Measurements from ENCODE around the gene MTPN. TPM values are rescaled to one million over a fixed set of nuclear protein-coding genes. Genes with fewer than 3 reads are reported as not detected.

Gene MTPN
- total RNA-seq, 1 experiment from 2014 or later, result 98.2 TPM

DNA sequence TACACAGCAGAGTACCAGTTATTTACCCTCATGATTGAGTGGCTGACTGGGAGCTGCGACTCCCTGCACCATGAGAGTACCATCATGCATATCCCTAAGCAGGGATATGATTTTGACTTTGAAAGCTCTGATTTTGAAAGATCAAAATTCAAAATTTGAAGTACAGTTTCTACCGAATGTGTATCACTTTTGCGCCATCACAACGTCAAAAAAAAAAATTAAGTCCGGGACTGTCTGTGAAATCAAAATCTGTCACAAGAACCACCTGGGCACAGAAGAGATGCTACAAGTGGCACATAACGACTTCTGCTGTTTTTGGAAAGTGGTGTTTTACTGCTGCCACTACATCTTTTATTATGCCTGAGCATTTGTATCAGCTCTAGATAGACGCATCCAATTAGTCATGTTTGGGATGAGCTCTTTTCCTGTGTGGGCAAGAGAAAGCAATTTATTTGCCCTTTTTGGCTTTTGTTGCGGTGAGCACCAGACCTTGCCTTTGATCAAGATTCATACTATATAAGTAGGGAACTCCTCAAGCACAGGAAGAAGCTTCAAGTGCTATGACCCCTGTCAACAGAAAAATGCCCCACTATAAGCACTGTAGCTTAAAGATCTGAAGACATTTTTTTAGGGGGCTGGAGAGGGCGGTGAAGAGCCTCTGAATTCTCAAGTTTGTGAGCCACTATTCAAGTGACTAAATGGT lies 10.7 kb downstream of the MTPN start:
- Histone ChIP-seq H4K5ac (ENCODE audit: insufficient read length, low read depth, low read length) (no peak overlapping the region), H3K9ac (ENCODE audit: extremely low read depth, insufficient read length, low read length) (no peak overlapping the region), H2BK120ac (ENCODE audit: low read depth, low read length, poor library complexity, severe bottlenecking) (no peak overlapping the region), H3K56ac (ENCODE audit: insufficient read length, low read depth, low read length) (no peak overlapping the region), H3K4me1 (ENCODE audit: insufficient read depth, low read length) (no peaks in the 10 kb centered on the region), H3T11ph (ENCODE audit: low read length) (no peak overlapping the region), H2AFZ (ENCODE audit: low read length) (no peak overlapping the region), H3K27me3 (ENCODE audit: insufficient read depth, low read length) (no peaks in the 10 kb centered on the region), H2BK15ac (ENCODE audit: low read depth, low read length) (no peak overlapping the region), H3K9me3 (ENCODE audit: control insufficient read depth, low read depth, low read length) (no peaks in the 10 kb centered on the region), H3K14ac (ENCODE audit: insufficient read depth, low read length) (no peak overlapping the region), H3K23ac (ENCODE audit: insufficient read length, low read depth, low read length) (no peak overlapping the region), H4K20me1 (ENCODE audit: control insufficient read depth, insufficient read depth, insufficient read length) (no peaks in the 10 kb centered on the region), H3K79me1 (ENCODE audit: insufficient read depth, low read depth, low read length, poor library complexity, severe bottlenecking) (no peaks in the 10 kb centered on the region), H3K4ac (ENCODE audit: low read depth, low read length) (no peak overlapping the region), H3K4me2 (ENCODE audit: insufficient read depth, insufficient read length, low read length) (no peak overlapping the region), H2BK12ac (ENCODE audit: insufficient read length, low read depth, low read length) (no peak overlapping the region), H2AK5ac (ENCODE audit: insufficient read length, low read length) (no peak overlapping the region), H4K91ac (ENCODE audit: insufficient read length, low read depth, low read length) (no peak overlapping the region), H2BK20ac (ENCODE audit: low read depth, low read length, poor library complexity, severe bottlenecking) (no peak overlapping the region), H4K8ac (replicated peaks; ENCODE audit: insufficient read length, low read depth, low read length) (no peak overlapping the region), H3K18ac (ENCODE audit: insufficient read length, low read depth, low read length) (no peak overlapping the region), H3K23me2 (ENCODE audit: insufficient read length, low read depth, low read length, poor library complexity, severe bottlenecking) (no peaks in the 10 kb centered on the region), H3K27ac (ENCODE audit: insufficient read length, low read depth, low read length) (no peak overlapping the region), H2BK5ac (ENCODE audit: insufficient read length, low read length) (no peak overlapping the region), H3K79me2 (ENCODE audit: insufficient read depth, low read length) (peaks cover 9% of the 10 kb centered on the region; the same call in 1 of the 2 replicates)
- Mint-ChIP-seq H3K4me3 (no peak overlapping the region), H3K27me3 (ENCODE audit: low read depth) (no peaks in the 10 kb centered on the region), H3K36me3 (ENCODE audit: insufficient read depth in 1 of 3, low read depth in 3 of 3) (peaks cover 0 to 8% (median 2%) of the 10 kb centered on the region in 3 experiments; a peak in 3 of 7 replicates), H3K27ac (no peak overlapping the region), H3K4me1 (peaks cover 0 to 4% of the 10 kb centered on the region in 2 experiments; a peak in 1 of 4 replicates), H3K9me3 (no peaks in the 10 kb centered on the region)
- no CpG with 5 or more reads among the region's 9 CpGs for WGBS (ENCODE audit: extremely low coverage, insufficient read length, low lambda C conversion rate)
- no peak for DNase-seq
- TF ChIP-seq, protein P1, sequence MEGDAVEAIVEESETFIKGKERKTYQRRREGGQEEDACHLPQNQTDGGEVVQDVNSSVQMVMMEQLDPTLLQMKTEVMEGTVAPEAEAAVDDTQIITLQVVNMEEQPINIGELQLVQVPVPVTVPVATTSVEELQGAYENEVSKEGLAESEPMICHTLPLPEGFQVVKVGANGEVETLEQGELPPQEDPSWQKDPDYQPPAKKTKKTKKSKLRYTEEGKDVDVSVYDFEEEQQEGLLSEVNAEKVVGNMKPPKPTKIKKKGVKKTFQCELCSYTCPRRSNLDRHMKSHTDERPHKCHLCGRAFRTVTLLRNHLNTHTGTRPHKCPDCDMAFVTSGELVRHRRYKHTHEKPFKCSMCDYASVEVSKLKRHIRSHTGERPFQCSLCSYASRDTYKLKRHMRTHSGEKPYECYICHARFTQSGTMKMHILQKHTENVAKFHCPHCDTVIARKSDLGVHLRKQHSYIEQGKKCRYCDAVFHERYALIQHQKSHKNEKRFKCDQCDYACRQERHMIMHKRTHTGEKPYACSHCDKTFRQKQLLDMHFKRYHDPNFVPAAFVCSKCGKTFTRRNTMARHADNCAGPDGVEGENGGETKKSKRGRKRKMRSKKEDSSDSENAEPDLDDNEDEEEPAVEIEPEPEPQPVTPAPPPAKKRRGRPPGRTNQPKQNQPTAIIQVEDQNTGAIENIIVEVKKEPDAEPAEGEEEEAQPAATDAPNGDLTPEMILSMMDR (conservative IDR thresholded peaks at IDR 0.05), result no peak

Measured in H9 (cell line).